ENCODE measurements around the gene MTMR12. TPM values are rescaled to one million over a fixed set of nuclear protein-coding genes. Genes with fewer than 3 reads are reported as not detected.
"Not testable (repeated sequence)": the region's sequence is repeated elsewhere in the genome, so short reads cannot be mapped to it uniquely, and the experiment has no call there.

The MTMR12 gene
- total RNA-seq, 8 experiments from 2014 or later: 6.3 to 22.1 (median 13.2) TPM

DNA sequence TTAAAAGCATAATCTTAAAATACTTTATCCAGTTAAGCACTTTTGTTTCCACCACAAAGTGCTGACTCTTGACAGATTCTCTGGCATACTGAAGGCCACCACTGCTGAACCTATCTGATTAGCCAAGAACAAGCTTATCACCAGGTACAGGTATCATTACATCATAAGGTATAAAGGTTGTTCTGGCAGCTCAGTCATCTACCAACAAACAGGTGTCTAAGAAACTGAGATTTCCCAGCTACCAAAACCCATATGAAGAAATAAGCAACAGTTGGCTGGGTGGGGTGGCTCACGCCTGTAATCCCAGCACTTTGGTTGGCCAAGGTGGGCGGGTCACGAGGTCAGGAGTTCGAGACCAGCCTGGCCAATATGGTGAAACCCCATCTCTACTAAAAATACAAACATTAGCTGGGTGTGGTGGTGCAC, 5.0 kb downstream of the MTMR12 start:
- Histone ChIP-seq H3K27ac (no peak overlapping the region), H3K4me3 (no peak overlapping the region), H3K4me1 (replicated peaks in 1 of 2) (peaks cover 6 to 7% of the 10 kb centered on the region in 2 donors)
- in situ Hi-C loops (cut with MboI; ENCODE audit: low pct_unique_long_range_greater_than_20kb in 2 of 9, low sequenced_read_pairs in 9 of 9, unreplicated experiment in 9 of 9): no loop called here
- no peak for ATAC-seq (replicated peaks in 6 of 8)
- 94 to 100% (median 95%) methylated on average over 1 to 3 of the region's 4 CpGs; no CpG with 5 or more reads in 7 of the 10 experiments for WGBS, 10 experiments

DNA sequence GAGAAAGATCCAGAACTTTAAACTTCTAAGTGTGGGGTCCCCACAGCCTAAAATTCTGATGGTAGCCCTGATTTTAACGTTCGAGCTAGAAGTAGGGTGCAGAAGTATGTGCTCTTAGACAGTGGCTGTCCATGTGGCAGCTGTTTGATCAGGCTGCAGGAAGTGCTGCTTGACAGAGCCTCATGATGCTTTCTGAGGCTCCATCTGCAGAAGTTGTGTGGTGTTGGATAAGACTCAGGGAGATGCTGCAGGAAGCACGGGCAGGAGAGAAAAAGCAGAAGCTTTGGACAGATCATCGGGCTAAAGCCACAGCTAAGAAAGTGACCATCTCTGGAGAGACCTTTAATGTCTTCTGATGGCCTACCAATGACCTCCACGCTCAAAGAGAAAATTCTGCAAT, 8.1 kb downstream of the MTMR12 start:
- 50 to 100% (median 80%) methylated on average over 1 to 5 of the region's 5 CpGs; no CpG with 5 or more reads in 2 of the 10 experiments for WGBS, 10 experiments
- Histone ChIP-seq H3K4me3 (no peak overlapping the region), H3K4me1 (replicated peaks in 1 of 2) (no peaks in the 10 kb centered on the region), H3K27ac (no peak overlapping the region)
- in situ Hi-C loops (cut with MboI; ENCODE audit: low pct_unique_long_range_greater_than_20kb in 2 of 9, low sequenced_read_pairs in 9 of 9, unreplicated experiment in 9 of 9): no loop called here
- ATAC-seq (replicated peaks in 6 of 8): no peak

DNA sequence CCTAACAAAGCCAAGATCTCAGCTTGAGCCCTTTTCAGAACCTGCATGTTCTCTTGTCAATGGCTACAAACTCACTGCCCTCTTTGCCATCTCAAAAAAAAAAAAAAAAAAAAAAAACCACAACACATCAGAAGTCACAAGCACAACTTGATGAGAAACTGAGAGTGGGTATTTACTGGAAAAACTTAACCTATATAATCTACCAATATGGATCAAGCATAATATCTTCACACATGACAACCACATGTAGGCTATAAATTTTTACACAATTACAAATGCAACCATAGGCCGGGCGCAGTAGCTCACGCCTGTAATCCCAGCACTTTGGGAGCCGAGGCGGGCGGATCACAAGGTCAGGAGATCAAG, 9.0 kb downstream of the MTMR12 start:
- no peak for ATAC-seq (replicated peaks in 6 of 8)
- no peaks in the 10 kb centered on the region for H3K4me1 ChIP-seq (replicated peaks in 1 of 2)
- in situ Hi-C loops (cut with MboI; ENCODE audit: low pct_unique_long_range_greater_than_20kb in 2 of 9, low sequenced_read_pairs in 9 of 9, unreplicated experiment in 9 of 9): no loop called here
- H3K27ac ChIP-seq: no peak overlapping the region
- H3K4me3 ChIP-seq: no peak overlapping the region
- WGBS, 10 experiments: 87 to 94% (median 93%) methylated on average over 3 to 6 of the region's 6 CpGs; no CpG with 5 or more reads in 7 of the 10 experiments

DNA sequence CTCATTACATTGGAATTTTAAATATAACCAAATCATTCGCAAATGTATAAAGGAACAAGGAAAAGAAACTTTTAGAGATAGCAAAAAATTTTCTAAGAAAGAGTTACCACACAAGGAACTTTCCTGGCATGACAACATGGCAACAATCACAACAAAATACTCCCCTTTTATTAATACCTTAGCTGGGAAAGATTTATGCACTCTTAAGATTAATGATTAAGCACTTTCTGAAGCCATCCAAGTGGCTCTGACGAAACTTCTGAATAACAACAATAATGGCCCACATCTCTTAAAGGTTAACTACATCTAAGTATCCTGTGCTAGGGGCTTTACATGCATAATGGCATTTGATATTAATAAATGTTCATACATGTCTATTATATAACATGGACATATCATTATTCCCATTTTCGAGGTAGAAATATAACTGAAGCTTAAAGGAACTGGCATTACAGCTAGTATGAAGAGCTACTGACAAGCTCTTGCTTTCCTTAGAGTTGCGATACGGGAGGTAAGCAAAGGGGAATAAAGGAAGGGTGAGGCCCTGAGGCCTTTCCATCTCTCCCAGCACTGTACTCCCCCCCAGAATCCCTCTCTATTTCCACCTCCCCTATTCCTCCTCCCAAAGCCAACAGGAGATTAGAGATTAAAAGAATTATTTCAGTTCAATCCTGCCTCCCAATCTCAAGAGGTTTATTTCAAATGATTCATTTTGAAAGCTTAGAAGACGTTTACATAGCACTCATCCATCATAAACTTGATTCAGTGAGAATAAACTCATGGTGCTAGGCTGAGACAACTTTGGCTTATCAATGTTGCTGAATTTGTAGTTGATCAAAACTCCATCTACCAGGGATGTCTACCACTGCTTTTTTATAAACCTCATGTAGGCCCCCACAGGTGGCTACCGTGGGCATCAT, 9.6 kb downstream of the MTMR12 start:
- ATAC-seq (replicated peaks in 6 of 8): no peak
- WGBS, 10 experiments: 54 to 87% (median 80%) methylated on average over 2 to 7 of the region's 7 CpGs
- Histone ChIP-seq H3K4me3 (no peak overlapping the region), H3K27ac (no peak overlapping the region), H3K4me1 (replicated peaks in 1 of 2) (peaks cover 0 to 4% of the 10 kb centered on the region in 2 donors)
- in situ Hi-C loops (cut with MboI; ENCODE audit: low pct_unique_long_range_greater_than_20kb in 2 of 9, low sequenced_read_pairs in 9 of 9, unreplicated experiment in 9 of 9): no loop called here

DNA sequence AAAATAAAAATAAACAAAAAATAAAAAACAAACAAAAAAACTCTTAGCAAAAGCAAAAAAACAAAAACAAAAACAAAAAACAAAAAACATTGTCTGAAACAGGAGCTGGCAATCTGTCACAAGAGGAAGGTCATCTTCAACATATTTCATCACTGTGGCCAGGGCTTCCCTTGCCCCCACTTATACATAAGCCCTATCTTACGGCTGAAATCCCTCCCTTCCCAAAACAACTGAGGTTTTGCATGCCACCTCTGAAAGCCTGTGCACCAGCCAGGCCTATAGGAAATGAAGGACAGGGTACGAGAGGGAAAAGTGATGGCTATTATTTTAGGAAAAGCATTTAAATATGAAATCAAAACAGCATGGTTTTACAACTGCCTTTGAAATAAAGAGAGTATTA, 10.8 kb downstream of the MTMR12 start:
- peaks cover 0 to 6% of the 10 kb centered on the region in 2 donors for H3K4me1 ChIP-seq (replicated peaks in 1 of 2)
- 68 to 100% (median 88%) methylated on average over 1 to 2 of the region's 2 CpGs for WGBS, 10 experiments
- in situ Hi-C loops (cut with MboI; ENCODE audit: low pct_unique_long_range_greater_than_20kb in 2 of 9, low sequenced_read_pairs in 9 of 9, unreplicated experiment in 9 of 9): no loop called here
- no peak overlapping the region for H3K27ac ChIP-seq
- H3K4me3 ChIP-seq: no peak overlapping the region
- no peak for ATAC-seq (replicated peaks in 6 of 8)

DNA sequence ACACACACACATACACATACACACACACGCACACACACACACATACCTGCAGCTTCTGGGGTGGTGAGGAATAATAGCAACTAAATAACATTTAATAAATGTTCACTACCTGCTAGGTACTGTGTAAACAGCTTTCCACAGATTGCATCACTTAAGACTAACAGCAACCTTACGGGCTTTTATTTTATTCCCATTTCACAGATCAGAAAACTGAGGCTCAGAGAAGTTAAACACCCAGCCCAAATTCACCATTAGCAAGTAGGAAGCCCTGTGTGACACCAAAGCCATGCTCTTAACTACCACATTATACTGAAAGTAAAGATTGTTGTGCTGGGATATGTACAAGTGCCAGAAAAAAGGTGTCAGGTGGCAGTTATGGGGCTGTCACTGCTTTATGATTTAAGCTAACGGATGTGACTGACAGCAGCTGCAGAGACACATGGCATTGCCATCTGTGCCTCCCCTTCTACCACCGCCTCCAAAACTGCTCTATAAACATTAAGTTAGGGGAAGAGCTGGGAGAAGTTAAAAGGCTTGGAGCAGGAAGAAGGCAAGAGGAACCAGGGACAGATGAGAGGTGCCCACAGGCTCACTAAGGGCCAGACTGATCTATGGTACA, 13.6 kb downstream of the MTMR12 start:
- in situ Hi-C loops (cut with MboI; ENCODE audit: low pct_unique_long_range_greater_than_20kb in 2 of 9, low sequenced_read_pairs in 9 of 9, unreplicated experiment in 9 of 9): no loop called here
- Histone ChIP-seq H3K4me3 (no peak overlapping the region), H3K27ac (no peak overlapping the region), H3K4me1 (replicated peaks in 1 of 2) (peaks cover 0 to 6% of the 10 kb centered on the region in 2 donors)
- WGBS, 10 experiments: 89 to 100% (median 100%) methylated on average over 1 to 3 of the region's 4 CpGs
- ATAC-seq (replicated peaks in 6 of 8): no peak

DNA sequence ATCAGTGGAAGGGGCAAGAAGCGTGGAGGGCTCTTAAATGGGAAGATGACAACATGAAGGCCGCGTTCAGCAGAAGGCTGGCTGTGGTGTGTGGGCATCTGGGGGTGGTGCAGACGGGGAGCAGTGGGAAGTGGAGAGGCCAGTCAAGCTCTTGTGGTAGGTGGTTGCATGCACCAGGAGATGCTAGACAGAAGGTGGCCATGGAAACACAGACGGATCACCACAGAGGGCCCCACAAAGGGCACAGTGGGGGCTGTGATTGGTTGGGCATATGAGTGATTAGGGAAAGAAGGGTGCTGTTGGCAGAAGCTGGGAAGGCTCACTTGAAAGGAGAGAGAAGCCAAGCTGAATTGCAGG, 14.7 kb downstream of the MTMR12 start:
- peaks cover 0 to 6% of the 10 kb centered on the region in 2 donors for H3K4me1 ChIP-seq (replicated peaks in 1 of 2)
- peak in 1 of 8 experiments; percentile 49 for ATAC-seq (replicated peaks in 6 of 8)
- H3K4me3 ChIP-seq: no peak overlapping the region
- in situ Hi-C loops (cut with MboI; ENCODE audit: low pct_unique_long_range_greater_than_20kb in 2 of 9, low sequenced_read_pairs in 9 of 9, unreplicated experiment in 9 of 9): no loop called here
- no peak overlapping the region for H3K27ac ChIP-seq
- 53 to 100% (median 100%) methylated on average over 1 to 5 of the region's 5 CpGs; no CpG with 5 or more reads in 5 of the 10 experiments for WGBS, 10 experiments

DNA sequence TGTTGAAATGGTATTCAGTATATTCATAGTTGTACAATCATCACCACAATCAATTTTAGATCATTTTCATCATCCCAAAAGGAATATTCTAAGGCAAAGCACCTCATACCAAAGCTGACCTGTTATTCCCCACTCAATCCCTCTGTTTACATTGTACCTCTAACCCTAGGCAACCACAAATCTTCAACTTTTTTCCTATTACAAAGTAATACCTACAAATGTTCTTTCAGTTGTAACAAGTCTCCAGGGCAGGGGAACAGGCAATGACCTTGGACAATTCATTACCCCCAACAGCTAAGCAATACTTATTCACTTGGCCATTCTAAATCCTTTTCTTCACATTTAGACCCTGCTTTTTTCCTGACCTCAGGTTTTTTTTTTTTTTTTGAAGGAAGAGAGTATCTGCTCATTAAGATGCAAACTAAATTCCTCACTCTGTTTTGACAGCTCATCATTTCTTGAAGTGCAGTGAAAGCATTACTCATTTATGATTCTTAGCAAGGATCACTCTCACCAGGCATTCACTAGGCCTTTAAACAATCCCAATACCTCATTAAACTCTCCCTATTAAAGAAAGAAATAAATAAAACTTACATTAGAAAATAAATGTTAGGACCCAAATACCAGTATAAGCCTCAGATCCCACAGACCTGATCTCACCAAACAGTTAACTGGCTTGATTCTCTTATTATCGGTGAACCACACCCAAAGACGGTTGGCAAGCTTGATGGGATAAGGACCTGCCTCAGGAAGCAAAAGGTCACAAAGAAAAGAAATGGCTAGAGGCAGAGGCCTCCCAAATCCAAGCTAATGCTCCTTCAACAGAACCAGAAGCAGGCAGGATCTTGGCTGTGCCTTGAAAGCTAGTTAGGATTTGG, 15.3 kb downstream of the MTMR12 start:
- 33 to 100% (median 73%) methylated on average over 1 to 2 of the region's 2 CpGs; no CpG with 5 or more reads in 3 of the 10 experiments for WGBS, 10 experiments
- peaks cover 0 to 6% of the 10 kb centered on the region in 2 donors for H3K4me1 ChIP-seq (replicated peaks in 1 of 2)
- in situ Hi-C loops (cut with MboI; ENCODE audit: low pct_unique_long_range_greater_than_20kb in 2 of 9, low sequenced_read_pairs in 9 of 9, unreplicated experiment in 9 of 9): no loop called here
- no peak overlapping the region for H3K27ac ChIP-seq
- ATAC-seq (replicated peaks in 6 of 8): peak in 2 of 8 experiments; percentile 45 to 54
- H3K4me3 ChIP-seq: no peak overlapping the region

DNA sequence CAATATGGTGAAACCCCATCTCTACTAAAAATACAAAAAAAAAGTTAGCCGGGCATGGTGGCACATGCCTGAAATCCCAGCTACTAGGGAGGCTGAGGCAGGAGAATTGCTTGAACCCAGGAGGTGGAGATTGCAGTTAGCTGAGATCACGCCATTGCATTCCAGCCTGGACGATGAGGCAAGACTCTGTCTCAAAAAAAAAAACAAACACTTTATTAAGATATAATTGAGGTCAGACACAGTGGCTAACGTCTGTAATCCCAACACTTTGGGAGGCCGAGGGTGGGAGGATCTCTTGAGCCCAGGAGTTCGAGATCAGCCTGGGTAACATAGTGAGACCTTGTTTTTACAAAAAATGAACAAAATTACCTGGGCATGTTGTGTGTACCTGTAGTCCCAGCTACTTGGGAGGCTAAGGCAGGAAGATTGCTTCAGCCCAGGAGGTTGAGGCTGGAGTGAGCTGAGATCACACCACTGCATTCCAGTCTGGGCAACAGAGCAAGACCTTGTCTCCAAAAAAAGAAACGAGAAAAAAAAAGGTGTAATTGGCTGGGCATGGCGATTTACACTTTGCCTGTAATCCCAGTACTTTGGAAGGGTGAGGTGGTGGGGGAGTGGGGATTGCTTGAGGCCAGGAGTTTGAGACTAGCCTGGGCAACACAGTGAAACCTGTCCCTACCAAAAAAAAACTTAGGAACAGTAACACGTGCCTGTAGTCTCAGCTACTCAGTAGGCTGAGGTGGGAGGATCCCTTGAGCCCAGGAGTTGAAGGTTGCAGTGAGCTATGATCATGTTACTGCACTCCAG, 16.6 kb downstream of the MTMR12 start:
- H3K27ac ChIP-seq; H3K4me1 ChIP-seq (replicated peaks in 1 of 2); ATAC-seq (replicated peaks in 6 of 8); in situ Hi-C loops (cut with MboI; ENCODE audit: low pct_unique_long_range_greater_than_20kb in 2 of 9, low sequenced_read_pairs in 9 of 9, unreplicated experiment in 9 of 9); H3K4me3 ChIP-seq: not testable (repeated sequence)
- WGBS, 10 experiments: 78 to 100% (median 96%) methylated on average over 1 to 8 of the region's 9 CpGs; no CpG with 5 or more reads in 3 of the 10 experiments

DNA sequence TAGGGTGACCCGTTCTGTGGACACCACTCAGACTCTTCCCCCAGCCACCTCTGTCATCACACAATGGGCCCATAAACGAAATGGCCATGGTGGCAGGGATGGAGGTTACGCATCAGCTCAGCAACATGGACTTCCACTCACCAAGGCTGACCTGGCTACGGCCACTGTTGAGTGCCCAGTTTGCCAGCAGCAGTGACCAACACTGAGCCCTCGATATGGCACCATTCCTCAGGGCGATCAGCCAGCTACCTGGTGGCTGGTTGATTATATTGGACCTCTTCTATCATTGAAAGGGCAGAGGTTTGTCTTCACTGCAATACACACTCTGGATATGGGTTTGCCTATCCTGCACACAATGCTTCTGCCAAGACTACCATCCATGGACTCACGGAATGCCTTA, 21.1 kb downstream of the MTMR12 start:
- in situ Hi-C loops (cut with MboI; ENCODE audit: low pct_unique_long_range_greater_than_20kb in 2 of 9, low sequenced_read_pairs in 9 of 9, unreplicated experiment in 9 of 9): no loop called here
- no peak for ATAC-seq (replicated peaks in 6 of 8)
- 80 to 100% (median 100%) methylated on average over 1 to 5 of the region's 7 CpGs; no CpG with 5 or more reads in 3 of the 10 experiments for WGBS, 10 experiments

DNA sequence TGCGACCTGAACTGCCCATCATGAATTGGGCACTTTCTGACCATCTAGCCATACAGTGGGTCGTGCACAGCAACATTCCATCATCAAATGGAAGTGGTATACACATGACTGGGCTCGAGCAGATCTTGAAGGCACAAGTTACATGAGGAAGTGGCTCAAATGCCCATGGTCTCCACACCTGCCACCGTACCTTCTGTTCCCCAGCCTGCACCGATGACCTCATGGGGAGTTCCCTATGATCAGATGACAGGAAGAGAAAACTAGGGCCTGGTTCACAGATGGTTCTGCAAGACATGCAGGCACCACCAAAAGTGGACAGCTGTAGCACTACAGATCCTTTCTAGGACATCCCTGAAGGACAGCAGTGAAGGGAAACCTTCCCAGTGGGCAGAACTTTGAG, 21.8 kb downstream of the MTMR12 start:
- ATAC-seq (replicated peaks in 6 of 8): no peak
- H3K4me3 ChIP-seq: no peak overlapping the region
- in situ Hi-C loops (cut with MboI; ENCODE audit: low pct_unique_long_range_greater_than_20kb in 2 of 9, low sequenced_read_pairs in 9 of 9, unreplicated experiment in 9 of 9): no loop called here
- WGBS, 10 experiments: 71 to 100% (median 94%) methylated on average over 1 to 2 of the region's 5 CpGs; no CpG with 5 or more reads in 3 of the 10 experiments
- H3K4me1 ChIP-seq (replicated peaks in 1 of 2): peaks cover 0 to 7% of the 10 kb centered on the region in 2 donors
- no peak overlapping the region for H3K27ac ChIP-seq

More for the DNA sequence above, 21.1 kb downstream of the MTMR12 start:
- Histone ChIP-seq H3K4me1 (replicated peaks in 1 of 2) (peaks cover 0 to 7% of the 10 kb centered on the region in 2 donors), H3K27ac (no peak overlapping the region), H3K4me3 (no peak overlapping the region)

DNA sequence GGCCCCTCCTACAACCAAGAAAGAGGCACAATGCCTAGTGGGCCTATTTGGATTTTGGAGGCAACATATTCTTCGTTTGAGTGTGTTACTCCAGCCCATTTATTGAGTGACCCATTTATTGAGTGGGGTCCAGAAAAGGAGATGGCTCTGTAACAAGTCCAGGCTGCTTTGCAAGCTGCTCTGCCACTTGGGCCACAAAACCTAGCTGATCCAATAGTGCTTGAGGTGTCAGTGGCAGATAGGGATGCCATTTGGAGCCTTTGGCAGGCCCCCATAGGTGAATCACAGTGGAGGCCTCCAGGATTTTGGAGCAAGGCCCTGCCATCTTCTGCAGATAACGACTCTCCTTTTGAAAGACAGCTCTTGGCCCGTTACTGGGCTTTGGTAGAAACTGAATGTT, 22.2 kb downstream of the MTMR12 start:
- H3K4me3 ChIP-seq; in situ Hi-C loops (cut with MboI; ENCODE audit: low pct_unique_long_range_greater_than_20kb in 2 of 9, low sequenced_read_pairs in 9 of 9, unreplicated experiment in 9 of 9); H3K4me1 ChIP-seq (replicated peaks in 1 of 2); ATAC-seq (replicated peaks in 6 of 8); H3K27ac ChIP-seq: not testable (repeated sequence)
- WGBS, 10 experiments: 67 to 100% (median 80%) methylated on average over 1 to 3 of the region's 3 CpGs; no CpG with 5 or more reads in 3 of the 10 experiments
